A549 (cell line): ENCODE measurements around the gene NTF3. TPM values are rescaled to one million over a fixed set of nuclear protein-coding genes. Genes with fewer than 3 reads are reported as not detected.

Experiments used
- ATAC-seq, 2 experiments: fragments of 200-7000 bp in 1 of 2; fragments of >200 bp in 1 of 2; cut with Nextera tagmentation in 1 of 2; cut with Tn5 transposase in 1 of 2; 3 replicates each; pipeline versions ENCODE4 v1.8.0 to v1.9.1; 2018 to 2020; ENCODE audit warnings: mild to moderate bottlenecking in 1 of 2, moderate library complexity in 1 of 2
- CTCF ChIA-PET: fragments of 300-600 bp; sonication (Branson Sonifier 250); formaldehyde crosslinking; extraction: SDS; loops from one replicate; lab custom pipeline; 2021; ENCODE audit warnings: antibody characterized with exemption, inconsistent platforms; lab: Yijun Ruan, JAX
- POLR2A ChIA-PET: fragments of 350-600 bp; formaldehyde crosslinking; extraction: SDS; loops from one replicate; lab custom pipeline; 2021; ENCODE audit warnings: antibody characterized with exemption, inconsistent platforms; lab: Yijun Ruan, JAX
- DNase-seq, 2 experiments: peaks; one replicate each; pipeline versions ENCODE4 v3.0.0 to v3.0.0-alpha.2; 2011 to 2016; ENCODE audit warnings: low read depth in 1 of 2, low spot score in 1 of 2
- FAIRE-seq: peaks from 2 replicates; lab custom pipeline; 2011; peaks lifted over from hg19 to GRCh38; lab: Jason Lieb, UNC
- H3K27ac ChIP-seq, 2 experiments: fragments of >200 bp; sonication (Bioruptor Twin); formaldehyde crosslinking; 3 replicates each; pipeline ENCODE4 v1.5.1; 2016 to 2017
- H3K4me1 ChIP-seq: fragments of >200 bp; sonication (Bioruptor Twin); formaldehyde crosslinking; 3 replicates; pipeline ENCODE4 v1.6.1; 2016
- H3K4me2 ChIP-seq: fragments of >200 bp; sonication (Bioruptor Twin); formaldehyde crosslinking; 3 replicates; pipeline ENCODE4 v1.6.1; 2016
- H3K4me3 ChIP-seq: fragments of >200 bp; sonication (Bioruptor Twin); formaldehyde crosslinking; 3 replicates; pipeline ENCODE4 v1.5.1; 2016
- H3K9me3 ChIP-seq: fragments of >200 bp; sonication (Bioruptor Twin); formaldehyde crosslinking; 3 replicates; pipeline ENCODE4 v1.6.1; 2016
- CBX2 ChIP-seq: fragments of 200-600 bp; sonication (generic); IDR thresholded peaks from 2 replicates; pipeline ENCODE4 v1.6.1; 2016; ENCODE audit warnings: low read depth, mild to moderate bottlenecking, borderline replicate concordance
- CHD2 ChIP-seq: fragments of 150-350 bp; IDR thresholded peaks from 2 replicates; pipeline ENCODE4 v1.6.1; 2014; ENCODE audit warnings: low read length; ENCODE audit not compliant: partially characterized antibody
- EHF ChIP-seq: fragments of 250-450 bp; sonication (Bioruptor Pico); IDR thresholded peaks from 2 replicates; pipeline ENCODE4 v1.5.0; 2020; ENCODE audit warnings: mild to moderate bottlenecking
- EP300 ChIP-seq, 2 experiments: fragments of >200 bp; sonication (Bioruptor Twin); formaldehyde crosslinking; IDR thresholded peaks; 2 replicates in 1 of 2; 3 replicates in 1 of 2; pipeline ENCODE4 v1.6.1; 2016 to 2017
- FOSL2 ChIP-seq, 2 experiments: fragments of 450-650 bp in 1 of 2; fragments of >200 bp in 1 of 2; sonication (Bioruptor Twin) in 1 of 2; formaldehyde crosslinking; IDR thresholded peaks; 2 replicates each; pipeline versions ENCODE4 v1.5.0 to v1.6.1; 2016 to 2020; ENCODE audit warnings: mild to moderate bottlenecking in 1 of 2, moderate library complexity in 1 of 2
- GATA3 ChIP-seq: IDR thresholded peaks from 2 replicates; pipeline ENCODE4 v1.6.1; 2012; ENCODE audit warnings: borderline replicate concordance
- HEYL ChIP-seq: fragments of 250-450 bp; sonication (Bioruptor Pico); IDR thresholded peaks from 2 replicates; pipeline ENCODE4 v1.8.0; 2021; ENCODE audit warnings: mild to moderate bottlenecking, moderate library complexity
- HOXA7 ChIP-seq: fragments of 250-450 bp; sonication (Bioruptor Pico); IDR thresholded peaks from 2 replicates; pipeline ENCODE4 v1.5.0; 2020; ENCODE audit warnings: mild to moderate bottlenecking, moderate library complexity
- HOXB13 ChIP-seq: fragments of 250-450 bp; sonication (Bioruptor Pico); IDR thresholded peaks from 2 replicates; pipeline ENCODE4 v1.5.0; 2020; ENCODE audit warnings: low read depth, mild to moderate bottlenecking, moderate library complexity
- HOXB5 ChIP-seq: fragments of 250-450 bp; sonication (Bioruptor Pico); IDR thresholded peaks from 2 replicates; pipeline ENCODE4 v1.5.0; 2020; ENCODE audit warnings: mild to moderate bottlenecking, moderate library complexity
- KDM1A ChIP-seq: fragments of 200-600 bp; sonication (generic); IDR thresholded peaks from 2 replicates; pipeline ENCODE4 v1.6.1; 2016; ENCODE audit warnings: low read depth, mild to moderate bottlenecking
- KDM5A ChIP-seq: fragments of 200-600 bp; sonication (generic); IDR thresholded peaks from 2 replicates; pipeline ENCODE4 v1.6.1; 2016; ENCODE audit warnings: antibody characterized with exemption, mild to moderate bottlenecking
- NFE2L2 ChIP-seq: fragments of 150-350 bp; conservative IDR thresholded peaks from 2 replicates; pipeline ENCODE4 v1.6.1; 2014; ENCODE audit warnings: low read length
- PBX3 ChIP-seq: IDR thresholded peaks from 2 replicates; pipeline ENCODE4 v1.6.1; 2012
- POLR2A ChIP-seq: IDR thresholded peaks from 2 replicates; pipeline ENCODE4 v1.6.1; 2012; ENCODE audit warnings: mild to moderate bottlenecking, low read length
- RAD21 ChIP-seq, 2 experiments: fragments of >200 bp in 1 of 2; sonication (Bioruptor Twin) in 1 of 2; formaldehyde crosslinking in 1 of 2; IDR thresholded peaks in 1 of 2; conservative IDR thresholded peaks in 1 of 2; 2 replicates in 1 of 2; 3 replicates in 1 of 2; pipeline ENCODE4 v1.6.1; 2012 to 2018; ENCODE audit warnings: inconsistent platforms in 1 of 2
- RARB ChIP-seq: fragments of 250-450 bp; sonication (Bioruptor Pico); IDR thresholded peaks from 2 replicates; pipeline ENCODE4 v1.8.0; 2021; ENCODE audit warnings: mild to moderate bottlenecking, moderate library complexity
- REST ChIP-seq: fragments of 200-600 bp; sonication (generic); IDR thresholded peaks from 2 replicates; pipeline ENCODE4 v1.6.1; 2016; ENCODE audit warnings: antibody characterized with exemption, mild to moderate bottlenecking, moderate library complexity
- RNF2 ChIP-seq: fragments of 200-600 bp; sonication (generic); IDR thresholded peaks from 2 replicates; pipeline ENCODE4 v1.6.1; 2016; ENCODE audit warnings: low read depth, mild to moderate bottlenecking, antibody characterized with exemption, moderate library complexity, borderline replicate concordance
- TFCP2L1 ChIP-seq: fragments of 250-450 bp; sonication (Bioruptor Pico); IDR thresholded peaks from 2 replicates; pipeline ENCODE4 v1.5.0; 2021; ENCODE audit warnings: mild to moderate bottlenecking
- ZC3H11A ChIP-seq: fragments of 450-650 bp; IDR thresholded peaks from 2 replicates; pipeline ENCODE4 v1.6.1; 2014; ENCODE audit warnings: antibody characterized with exemption, mild to moderate bottlenecking
- ZNF302 ChIP-seq: fragments of 250-450 bp; sonication (Bioruptor Pico); IDR thresholded peaks from 2 replicates; pipeline ENCODE4 v1.9.0; 2021; ENCODE audit warnings: inconsistent platforms, mild to moderate bottlenecking, moderate library complexity
- WGBS: methylation state at CpG from one replicate; pipeline ENCODE4 v1.1.6; 2017; ENCODE audit errors: missing lambda C conversion rate; 5-methylcytosine and 5-hydroxymethylcytosine counted together
- polyA plus RNA-seq, 4 experiments: library from polyadenylated mRNA; depleted of rRNA in 3 of 4; stranded (reverse); fragments of >200 nt; fragmentation: RNase III in 1 of 4; extraction: RNeasy Plus Mini Kit Qiagen cat#74134 plus additional on column Dnase treatment in 1 of 4; gene quantifications; 2 replicates in 3 of 4; 3 replicates in 1 of 4; pipeline ENCODE4 v1.2.3, GENCODE V29; 2011 to 2017
- TF ChIP-seq, protein P1 (sequence below): fragments of 450-650 bp; IDR thresholded peaks from 2 replicates; pipeline ENCODE4 v1.6.1; 2014; ENCODE audit warnings: antibody characterized with exemption
- TF ChIP-seq, protein P2 (sequence below): IDR thresholded peaks from 2 replicates; pipeline ENCODE4 v1.6.1; 2012; ENCODE audit warnings: low read depth, borderline replicate concordance
- TF ChIP-seq, protein P3 (sequence below): IDR thresholded peaks from 2 replicates; pipeline ENCODE4 v1.6.1; 2012

NTF3 gene
- polyA plus RNA-seq, 2 of the 4 experiments (the other 2 are of a cell fraction) = not detected

DNA sequence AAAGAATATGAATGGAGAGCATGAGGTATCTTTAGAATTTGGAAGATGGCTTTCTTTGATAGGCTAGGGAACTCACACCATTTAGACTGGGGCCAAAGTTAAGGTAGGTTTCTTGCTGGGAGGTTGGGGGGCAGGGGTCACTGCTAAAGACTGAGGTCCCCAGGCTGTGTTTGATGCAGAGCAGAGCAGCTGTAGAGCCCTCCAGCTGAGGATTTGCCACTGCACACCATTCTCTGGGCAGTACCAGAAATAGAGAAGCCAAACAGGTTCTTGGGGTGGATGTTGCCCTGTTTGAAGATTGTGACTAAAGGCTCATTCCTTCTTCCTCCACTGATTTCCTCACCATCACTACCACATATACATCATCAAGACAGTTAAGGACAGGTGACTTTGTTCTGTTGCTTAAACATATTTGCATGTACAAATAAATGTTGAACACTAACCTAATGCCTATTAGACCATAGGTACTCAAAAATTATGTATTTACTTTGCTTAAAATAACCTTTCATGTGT, 7.9 kb downstream of the NTF3 start:
- TF ChIP-seq REST (no peak), RAD21 (conservative IDR thresholded peaks at IDR 0.05 in 1 of 2, IDR thresholded peaks at IDR 0.05 in 1 of 2) (no peak), HEYL (CRISPR knock-in tag) (no peak), EHF (no peak), CBX2 (no peak), HOXA7 (no peak), KDM1A (no peak), KDM5A (no peak), RNF2 (no peak), PBX3 (no peak)
- POLR2A ChIA-PET = no interaction called here
- Histone ChIP-seq H3K27ac (no peak overlapping the region), H3K4me2 (no peak overlapping the region), H3K4me3 (no peak overlapping the region), H3K9me3 (no peaks in the 10 kb centered on the region), H3K4me1 (no peaks in the 10 kb centered on the region)
- FAIRE-seq (no peak), ATAC-seq (no peak), DNase-seq (no peak)
- CTCF ChIA-PET = interaction anchor here (1.3 kb wide), 1 partner anchor 11 kb away, joined by 5 read pairs; no protein-coding TSS in a partner anchor

DNA sequence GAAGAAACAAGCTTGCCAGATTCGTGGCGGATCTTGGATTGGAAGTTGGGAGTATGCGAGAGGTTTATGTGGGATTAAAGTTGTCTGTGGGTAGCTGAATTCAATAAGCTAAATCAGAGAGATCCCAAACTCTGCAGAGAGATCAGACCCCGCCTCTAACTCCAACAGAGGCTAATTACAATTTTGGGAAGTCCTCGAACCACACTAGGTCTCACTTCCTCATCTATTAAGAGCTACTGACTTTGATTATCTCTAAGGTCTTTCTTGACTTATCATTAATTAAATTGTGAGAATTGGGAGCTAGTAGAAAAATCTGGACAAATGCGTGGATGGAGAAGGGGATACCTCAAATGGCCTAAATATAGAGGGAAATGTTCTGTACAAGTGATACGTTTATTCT, 9.1 kb downstream of the NTF3 start:
- no peaks in the 10 kb centered on the region for H3K9me3 ChIP-seq
- no peak overlapping the region for H3K4me3 ChIP-seq
- POLR2A ChIA-PET = no interaction called here
- H3K4me2 ChIP-seq = no peak overlapping the region
- ATAC-seq = no peak
- H3K4me1 ChIP-seq = no peaks in the 10 kb centered on the region
- WGBS = 17% methylated on average over 7 of the region's 7 CpGs
- H3K27ac ChIP-seq = no peak overlapping the region
- no peak for DNase-seq
- CTCF ChIA-PET = interaction anchor here (0.8 to 1.4 kb wide), 3 partner anchors 270 to 584 kb away, joined by 3 to 4 read pairs (median 3); no protein-coding TSS in a partner anchor
- FAIRE-seq = no peak
- TF ChIP-seq GATA3 = no peak
- no peak for TF ChIP-seq HOXB13 (CRISPR knock-in tag)
- TF ChIP-seq TFCP2L1 = no peak
- TF ChIP-seq, protein P1, sequence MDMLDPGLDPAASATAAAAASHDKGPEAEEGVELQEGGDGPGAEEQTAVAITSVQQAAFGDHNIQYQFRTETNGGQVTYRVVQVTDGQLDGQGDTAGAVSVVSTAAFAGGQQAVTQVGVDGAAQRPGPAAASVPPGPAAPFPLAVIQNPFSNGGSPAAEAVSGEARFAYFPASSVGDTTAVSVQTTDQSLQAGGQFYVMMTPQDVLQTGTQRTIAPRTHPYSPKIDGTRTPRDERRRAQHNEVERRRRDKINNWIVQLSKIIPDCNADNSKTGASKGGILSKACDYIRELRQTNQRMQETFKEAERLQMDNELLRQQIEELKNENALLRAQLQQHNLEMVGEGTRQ = no peak
- TF ChIP-seq, protein P2, sequence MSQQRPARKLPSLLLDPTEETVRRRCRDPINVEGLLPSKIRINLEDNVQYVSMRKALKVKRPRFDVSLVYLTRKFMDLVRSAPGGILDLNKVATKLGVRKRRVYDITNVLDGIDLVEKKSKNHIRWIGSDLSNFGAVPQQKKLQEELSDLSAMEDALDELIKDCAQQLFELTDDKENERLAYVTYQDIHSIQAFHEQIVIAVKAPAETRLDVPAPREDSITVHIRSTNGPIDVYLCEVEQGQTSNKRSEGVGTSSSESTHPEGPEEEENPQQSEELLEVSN = no peak
- TF ChIP-seq NFE2L2 = no peak
- no peak for TF ChIP-seq ZNF302
- no peak for TF ChIP-seq POLR2A
- no peak for TF ChIP-seq HOXB5 (CRISPR knock-in tag)
- TF ChIP-seq ZC3H11A = no peak
- no peak for TF ChIP-seq EP300 (IDR thresholded peaks at IDR 0.05)
- TF ChIP-seq RARB = no peak
- no peak for TF ChIP-seq CHD2
- TF ChIP-seq, protein P3, sequence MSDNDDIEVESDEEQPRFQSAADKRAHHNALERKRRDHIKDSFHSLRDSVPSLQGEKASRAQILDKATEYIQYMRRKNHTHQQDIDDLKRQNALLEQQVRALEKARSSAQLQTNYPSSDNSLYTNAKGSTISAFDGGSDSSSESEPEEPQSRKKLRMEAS = no peak
- no peak for TF ChIP-seq FOSL2 (IDR thresholded peaks at IDR 0.05)
- no peak for TF ChIP-seq FOSL2 (CRISPR knock-in tag; IDR thresholded peaks at IDR 0.05)
